Hepatic stellate cell (primary cell): ENCODE data around the gene NEURL1.
A peak's percentile ranks its signal among the peaks of the same experiment; 100 is the strongest.
"Not testable (repeated sequence)": the region's sequence is repeated elsewhere in the genome, so short reads cannot be mapped to it uniquely, and the experiment has no call there.

Source experiments
- DNase-seq: peaks from one replicate; pipeline ENCODE4 v3.0.0; 2011; ENCODE audit warnings: low spot score

The NEURL1 gene

DNA sequence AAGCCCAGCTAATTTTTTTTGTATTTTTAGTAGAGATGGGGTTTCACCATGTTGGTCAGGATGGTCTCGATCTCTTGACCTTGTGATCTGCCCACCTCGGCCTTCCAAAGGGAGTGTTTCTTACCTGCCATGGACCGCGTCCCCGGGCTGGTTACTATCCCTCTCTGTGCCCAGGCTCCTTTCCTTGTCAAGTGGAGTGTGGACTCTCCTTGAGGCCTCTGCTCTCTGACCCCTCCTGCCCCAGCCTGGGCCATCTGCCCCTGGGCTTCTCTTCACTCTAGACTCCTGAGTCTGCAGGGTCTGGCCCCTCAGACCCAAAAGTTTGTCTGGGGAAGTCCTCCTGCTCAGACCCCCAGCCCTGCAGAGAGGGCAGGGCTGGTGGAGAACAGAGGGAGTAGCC lies 20.7 kb downstream of the NEURL1 start:
- no peak for DNase-seq

DNA sequence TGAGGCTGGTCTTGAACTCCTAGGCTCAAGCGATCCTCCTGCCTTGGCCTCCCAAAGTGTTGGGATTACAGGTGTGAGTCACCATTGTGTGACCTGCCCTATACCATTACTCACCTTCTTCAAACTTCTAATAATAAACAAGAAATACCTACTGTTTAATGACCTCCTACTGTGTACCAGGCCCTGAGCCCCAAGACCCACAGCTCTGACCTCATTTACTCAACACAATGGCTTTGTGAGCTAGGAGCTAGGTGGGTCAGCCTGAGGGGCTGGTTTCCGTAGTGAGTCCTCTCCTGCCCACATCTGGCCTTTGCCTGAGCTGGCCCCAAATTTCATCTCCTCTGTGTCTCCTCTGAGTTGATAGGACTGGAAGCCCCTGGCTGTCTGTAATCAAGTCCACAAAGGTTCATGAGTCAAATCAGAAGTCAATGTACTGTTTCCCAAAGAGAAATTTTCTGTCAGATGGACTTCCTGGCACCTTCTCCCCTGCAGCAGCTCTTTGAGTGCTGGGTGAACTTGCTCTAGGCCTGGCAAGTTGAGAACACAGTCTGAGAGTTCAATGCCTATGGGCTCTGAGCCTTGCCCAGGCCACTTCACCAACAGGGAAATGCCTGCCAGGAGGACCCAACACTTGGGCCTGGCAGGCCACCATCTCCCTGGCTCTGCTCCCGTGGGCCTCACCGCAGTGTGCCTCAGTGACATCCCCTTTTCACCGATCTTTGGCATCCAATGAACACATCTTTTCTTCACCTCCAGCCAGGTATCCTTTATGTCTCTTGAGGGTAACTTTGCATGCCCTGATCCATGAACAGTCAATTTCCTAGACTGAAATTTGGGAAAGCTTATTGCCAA lies 24.0 kb downstream of the NEURL1 start:
- DNase-seq = no peak

DNA sequence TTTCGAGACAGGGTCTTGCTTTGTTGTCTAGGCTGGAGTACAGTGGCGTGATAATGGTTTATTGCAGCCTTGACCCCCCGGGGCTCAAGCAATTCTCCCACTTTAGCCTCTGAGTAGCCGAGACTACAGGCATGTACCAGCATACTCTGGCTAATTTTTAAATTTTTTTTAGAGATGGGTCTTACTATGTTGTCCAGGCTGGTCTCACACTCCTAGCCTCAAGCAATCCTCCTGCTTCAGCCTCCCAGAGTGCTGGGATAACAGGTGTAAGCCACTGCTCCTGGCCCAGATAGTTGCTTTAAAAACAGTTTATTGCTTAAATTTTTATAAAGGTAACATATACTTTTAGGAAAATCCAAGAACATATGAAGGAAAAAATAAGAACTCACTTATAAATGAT lies 26.3 kb downstream of the NEURL1 start:
- no peak for DNase-seq

- DNase-seq = not testable (repeated sequence)
These were observed 28.5 kb downstream of the NEURL1 start for GRCh38 chr10:103522006-103522405.

- no peak for DNase-seq
These were observed 30.2 kb downstream of the NEURL1 start for GRCh38 chr10:103523683-103524082.

- DNase-seq = no peak
These were observed 32.4 kb downstream of the NEURL1 start for GRCh38 chr10:103525901-103526300.

GRCh38 chr10:103527476-103527875 lies 34.0 kb downstream of the NEURL1 start:
- not testable (repeated sequence) for DNase-seq

- no peak for DNase-seq
These were observed 35.0 kb downstream of the NEURL1 start for GRCh38 chr10:103528549-103528948.

- no peak for DNase-seq
These were observed 36.0 kb downstream of the NEURL1 start for GRCh38 chr10:103529539-103529938.

GRCh38 chr10:103533827-103534226 lies 40.3 kb downstream of the NEURL1 start:
- DNase-seq = no peak

GRCh38 chr10:103534621-103535498 lies 41.4 kb downstream of the NEURL1 start:
- no peak for DNase-seq

- DNase-seq = no peak
These were observed 42.1 kb downstream of the NEURL1 start for GRCh38 chr10:103535595-103535994.

DNA sequence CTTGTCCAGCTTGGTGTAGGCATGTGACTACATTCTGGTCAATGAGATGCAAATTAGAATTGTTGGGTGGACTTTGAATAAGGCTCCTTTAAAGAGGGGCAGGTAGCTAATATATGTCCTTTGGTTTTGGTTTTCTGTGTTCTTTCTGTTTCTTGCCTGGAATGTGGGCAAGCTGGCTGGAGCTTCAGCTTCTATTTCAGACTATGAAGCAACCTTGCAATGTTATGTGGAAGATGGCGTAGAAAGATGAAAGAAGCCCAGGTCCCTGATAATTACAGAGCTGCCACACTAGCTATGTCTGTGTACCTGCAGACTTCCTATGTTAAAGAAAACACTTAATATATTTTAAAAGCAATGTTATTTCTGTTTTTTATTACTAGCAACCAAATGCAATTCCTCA lies 46.2 kb downstream of the NEURL1 start:
- DNase-seq = no peak

- DNase-seq = no peak
These were observed 47.2 kb downstream of the NEURL1 start for GRCh38 chr10:103540722-103541121.

GRCh38 chr10:103541616-103542015 lies 48.1 kb downstream of the NEURL1 start:
- DNase-seq = no peak

- peak; percentile 53 for DNase-seq
These were observed 49.5 kb downstream of the NEURL1 start for GRCh38 chr10:103542764-103543616.

DNA sequence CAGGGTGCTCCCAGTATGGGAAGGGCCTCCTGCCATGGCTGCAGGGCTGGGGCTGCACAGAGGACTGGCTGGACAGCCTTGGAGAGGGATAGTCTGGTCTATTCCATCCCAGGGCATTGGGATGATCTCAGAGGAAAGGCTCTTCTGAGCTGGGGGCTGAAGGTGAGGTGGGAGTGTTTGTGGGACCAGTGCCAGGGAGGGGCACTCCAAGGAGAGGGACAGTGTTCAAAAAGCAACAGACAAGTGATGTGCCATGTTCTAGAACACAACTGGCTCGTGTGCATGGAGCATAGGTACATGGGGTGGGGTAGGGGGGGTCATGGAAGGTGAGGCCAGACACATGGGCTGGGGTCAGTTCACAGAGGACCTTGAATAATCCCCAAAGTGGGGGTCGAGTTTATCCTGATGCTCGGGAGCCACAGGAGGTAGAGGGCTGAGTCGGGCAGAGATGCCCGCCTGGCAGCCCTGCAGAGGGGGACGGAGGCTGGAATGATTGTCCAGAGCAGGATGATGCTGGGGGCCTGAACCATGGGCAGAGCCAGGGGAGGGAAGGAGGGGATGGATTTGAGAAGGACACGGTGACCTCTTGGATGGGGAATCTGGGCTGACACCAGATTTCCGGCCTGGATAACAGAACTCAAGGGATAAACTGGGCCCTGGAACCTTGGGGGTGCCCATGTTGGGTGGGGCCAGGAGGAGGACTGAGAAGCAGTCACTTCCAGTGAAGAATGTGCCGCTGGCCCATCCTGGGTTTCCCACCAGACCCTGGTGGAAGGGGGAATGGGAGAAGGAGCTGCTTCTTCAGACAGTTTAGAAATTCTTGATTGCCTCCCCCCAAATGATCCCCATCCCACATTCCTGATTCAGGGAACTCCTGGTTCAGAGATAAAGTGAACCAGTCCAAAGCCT lies 50.4 kb downstream of the NEURL1 start:
- DNase-seq = no peak

GRCh38 chr10:103544657-103545310 lies 51.3 kb downstream of the NEURL1 start:
- no peak for DNase-seq

GRCh38 chr10:103545366-103545765 lies 51.9 kb downstream of the NEURL1 start:
- DNase-seq = no peak

DNA sequence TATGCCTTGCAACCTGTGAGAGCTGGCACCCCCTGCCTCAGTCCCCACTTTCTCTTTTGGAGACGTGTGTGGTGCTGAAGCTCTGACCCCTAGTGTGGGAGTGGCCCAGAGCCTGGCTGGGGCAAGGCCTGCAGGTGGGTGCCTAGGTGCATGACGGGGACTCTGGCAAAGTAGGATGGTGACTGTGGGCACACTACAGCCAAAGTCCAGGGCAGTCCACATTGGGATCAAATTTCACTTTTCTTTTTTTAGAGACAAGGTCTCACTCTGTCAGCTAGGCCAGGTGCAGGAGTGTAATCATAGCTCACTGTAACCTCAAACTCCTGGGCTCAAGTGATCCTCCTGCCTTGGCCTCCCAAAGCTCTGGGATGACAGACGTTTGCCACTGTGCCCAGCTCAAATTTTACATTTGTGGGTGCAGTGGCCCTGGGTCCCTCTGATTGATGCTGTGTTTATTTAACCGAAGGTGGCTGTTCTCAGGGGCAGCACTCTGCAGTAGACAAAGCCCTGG lies 52.3 kb downstream of the NEURL1 start:
- DNase-seq = no peak
